ENCODE results near the gene PDE4A. TPM values are rescaled to one million over a fixed set of nuclear protein-coding genes. Genes with fewer than 3 reads are reported as not detected.

PDE4A gene
- total RNA-seq, 1 donor: 5.1 TPM

DNA sequence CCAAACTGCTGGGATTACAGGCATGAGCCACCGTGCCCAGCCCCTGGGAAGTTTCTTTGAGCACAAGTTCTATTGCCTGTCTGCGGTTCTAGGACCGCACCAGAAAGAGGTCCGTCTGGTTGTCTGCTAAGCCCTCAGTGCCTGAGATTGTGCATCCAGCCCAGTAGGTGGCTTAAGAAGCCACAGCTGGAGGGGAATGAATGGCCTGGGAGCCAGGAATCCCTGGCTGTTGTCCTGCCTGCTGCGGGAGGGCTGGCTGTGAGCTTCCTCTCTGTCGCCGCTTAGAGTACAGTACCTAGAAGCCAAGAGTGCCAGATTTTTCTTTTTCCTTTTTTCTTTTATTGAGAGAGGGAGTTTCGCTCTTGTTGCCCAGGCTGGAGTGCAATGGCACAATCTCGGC lies 35.8 kb upstream of the PDE4A start:
- Histone ChIP-seq H3K4me3 (ENCODE audit: insufficient read depth, low read length) (no peak overlapping the region), H4K20me1 (ENCODE audit: insufficient read depth, low read length) (no peaks in the 10 kb centered on the region), H3K4me2 (ENCODE audit: insufficient read depth, low read length) (no peak overlapping the region), H3K27me3 (ENCODE audit: insufficient read depth, low read length) (no peaks in the 10 kb centered on the region), H3K36me3 (ENCODE audit: insufficient read depth, low read length) (no peaks in the 10 kb centered on the region), H3K9me3 (ENCODE audit: low read depth, low read length) (no peaks in the 10 kb centered on the region), H3K4me1 (ENCODE audit: insufficient read depth, low read length) (peaks cover 7% of the 10 kb centered on the region), H3K79me2 (ENCODE audit: insufficient read depth, low read length) (peaks cover 8% of the 10 kb centered on the region), H2AFZ (ENCODE audit: low read length) (no peak overlapping the region), H3K27ac (ENCODE audit: low read depth, low read length) (no peak overlapping the region)
- TF ChIP-seq CTCF (IDR thresholded peaks at IDR 0.05; ENCODE audit: extremely low read depth, low read depth, low read length): no peak
- no peak for DNase-seq (ENCODE audit: insufficient read length, low spot score, missing footprints)

DNA sequence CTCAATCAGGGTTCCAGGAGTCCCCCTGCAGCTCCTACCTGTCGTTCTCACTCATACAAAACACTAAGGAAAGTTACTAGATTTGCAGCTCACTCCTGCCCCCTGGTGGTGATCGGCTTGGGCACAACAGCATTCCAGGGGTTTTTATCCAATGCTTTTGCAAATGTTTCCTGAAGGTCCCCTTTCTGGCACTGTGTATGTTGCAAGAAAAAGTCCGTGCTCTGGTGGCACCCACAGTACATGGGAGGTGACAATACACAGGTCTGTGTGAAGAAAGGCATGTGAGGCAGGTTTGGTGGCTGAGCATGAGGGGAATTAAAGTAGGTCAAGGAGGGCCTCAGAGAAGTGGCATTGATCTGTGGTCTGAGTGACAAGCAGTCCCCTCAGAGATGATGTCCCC lies 31.4 kb upstream of the PDE4A start:
- H3K4me3 ChIP-seq (ENCODE audit: insufficient read depth, low read length): no peak overlapping the region
- H2AFZ ChIP-seq (ENCODE audit: low read length): no peak overlapping the region
- no peak overlapping the region for H3K4me2 ChIP-seq (ENCODE audit: insufficient read depth, low read length)
- H4K20me1 ChIP-seq (ENCODE audit: insufficient read depth, low read length): peaks cover 12% of the 10 kb centered on the region
- TF ChIP-seq CTCF (IDR thresholded peaks at IDR 0.05; ENCODE audit: extremely low read depth, low read depth, low read length): peak; percentile 96
- peak; percentile 94 for DNase-seq (ENCODE audit: insufficient read length, low spot score, missing footprints)
- peaks cover 30% of the 10 kb centered on the region for H3K36me3 ChIP-seq (ENCODE audit: insufficient read depth, low read length)
- H3K9me3 ChIP-seq (ENCODE audit: low read depth, low read length): no peaks in the 10 kb centered on the region
- H3K4me1 ChIP-seq (ENCODE audit: insufficient read depth, low read length): no peaks in the 10 kb centered on the region
- no peaks in the 10 kb centered on the region for H3K79me2 ChIP-seq (ENCODE audit: insufficient read depth, low read length)
- H3K27ac ChIP-seq (ENCODE audit: low read depth, low read length): no peak overlapping the region
- no peaks in the 10 kb centered on the region for H3K27me3 ChIP-seq (ENCODE audit: insufficient read depth, low read length)

- no peak overlapping the region for H3K4me2 ChIP-seq (ENCODE audit: insufficient read depth, low read length)
- peak; percentile 79 for DNase-seq (ENCODE audit: insufficient read length, low spot score, missing footprints)
- no peaks in the 10 kb centered on the region for H3K9me3 ChIP-seq (ENCODE audit: low read depth, low read length)
- H3K27ac ChIP-seq (ENCODE audit: low read depth, low read length): no peak overlapping the region
- H3K27me3 ChIP-seq (ENCODE audit: insufficient read depth, low read length): no peaks in the 10 kb centered on the region
- no peak overlapping the region for H3K4me3 ChIP-seq (ENCODE audit: insufficient read depth, low read length)
- no peaks in the 10 kb centered on the region for H3K4me1 ChIP-seq (ENCODE audit: insufficient read depth, low read length)
- H3K36me3 ChIP-seq (ENCODE audit: insufficient read depth, low read length): peaks cover 34% of the 10 kb centered on the region
- TF ChIP-seq CTCF (IDR thresholded peaks at IDR 0.05; ENCODE audit: extremely low read depth, low read depth, low read length): peak; percentile 27
- H3K79me2 ChIP-seq (ENCODE audit: insufficient read depth, low read length): no peaks in the 10 kb centered on the region
- H4K20me1 ChIP-seq (ENCODE audit: insufficient read depth, low read length): peaks cover 12% of the 10 kb centered on the region
- H2AFZ ChIP-seq (ENCODE audit: low read length): no peak overlapping the region
Measured at GRCh38 chr19:10389863-10390262, 30.5 kb upstream of the PDE4A start.

DNA sequence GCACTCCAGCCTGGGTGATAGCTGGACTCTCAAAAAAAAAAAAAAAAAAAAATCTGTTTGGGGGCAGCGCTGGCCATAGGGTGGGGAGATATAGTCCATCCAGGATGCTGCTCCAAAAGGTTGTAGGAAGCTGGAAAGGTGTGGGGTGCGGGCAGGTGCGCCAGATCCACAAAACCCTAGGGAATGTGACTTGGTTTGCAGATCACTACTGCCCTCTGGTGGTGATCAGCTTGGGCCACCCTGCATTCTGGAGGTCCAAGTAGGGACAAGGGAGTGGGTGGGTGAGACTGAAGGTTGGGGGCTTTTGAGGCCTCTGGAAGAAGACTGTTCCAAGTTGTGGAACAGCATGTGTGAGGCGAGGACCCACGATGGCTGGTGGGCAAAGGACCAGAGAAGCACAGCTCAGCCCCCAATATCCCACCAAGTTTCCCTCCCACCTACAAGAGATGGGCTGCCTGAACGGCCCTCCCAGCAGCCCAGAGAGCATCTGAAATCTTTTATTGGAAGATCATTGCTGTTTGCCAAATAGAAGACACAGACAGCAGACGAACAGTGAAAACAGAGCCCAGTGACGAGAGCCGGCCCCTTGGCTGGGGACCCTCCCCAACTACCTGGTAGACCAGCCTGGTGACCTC lies 29.6 kb upstream of the PDE4A start:
- Histone ChIP-seq H4K20me1 (ENCODE audit: insufficient read depth, low read length) (peaks cover 12% of the 10 kb centered on the region), H3K4me3 (ENCODE audit: insufficient read depth, low read length) (no peak overlapping the region)

More for the DNA sequence above, 29.6 kb upstream of the PDE4A start:
- no peak overlapping the region for H2AFZ ChIP-seq (ENCODE audit: low read length)
- H3K27me3 ChIP-seq (ENCODE audit: insufficient read depth, low read length): no peaks in the 10 kb centered on the region
- no peak overlapping the region for H3K4me2 ChIP-seq (ENCODE audit: insufficient read depth, low read length)
- no peaks in the 10 kb centered on the region for H3K4me1 ChIP-seq (ENCODE audit: insufficient read depth, low read length)
- H3K27ac ChIP-seq (ENCODE audit: low read depth, low read length): no peak overlapping the region
- H3K79me2 ChIP-seq (ENCODE audit: insufficient read depth, low read length): no peaks in the 10 kb centered on the region
- H3K9me3 ChIP-seq (ENCODE audit: low read depth, low read length): no peaks in the 10 kb centered on the region
- peaks cover 40% of the 10 kb centered on the region for H3K36me3 ChIP-seq (ENCODE audit: insufficient read depth, low read length)
- TF ChIP-seq CTCF (IDR thresholded peaks at IDR 0.05; ENCODE audit: extremely low read depth, low read depth, low read length): peak; percentile 90
- DNase-seq (ENCODE audit: insufficient read length, low spot score, missing footprints): peak; percentile 96

Measured in osteoblast (primary cell).